SK-N-SH (cell line): ENCODE data around the gene LIMA1. TPM values are rescaled to one million over a fixed set of nuclear protein-coding genes. Genes with fewer than 3 reads are reported as not detected.

Source experiments
- CTCF ChIA-PET: fragments of 300-600, 350-600 bp; formaldehyde crosslinking; extraction: SDS; loops from one replicate; lab custom pipeline; 2021; lab: Yijun Ruan, JAX
- POLR2A ChIA-PET: fragments of 350-600 bp; sonication (Branson Sonifier 250); formaldehyde crosslinking; extraction: SDS; loops from one replicate; lab custom pipeline; 2020; ENCODE audit warnings: antibody characterized with exemption, inconsistent platforms; lab: Yijun Ruan, JAX
- DNase-seq: peaks from one replicate; pipeline ENCODE4 v3.0.0; 2012
- H2AFZ ChIP-seq: fragments of 200-600 bp; sonication (generic); 2 replicates; pipeline ENCODE4 v1.8.1; 2016; ENCODE audit warnings: antibody characterized with exemption, mild to moderate bottlenecking, low read depth
- H3F3A ChIP-seq: fragments of 200-600 bp; sonication (generic); replicated peaks from 2 replicates; pipeline ENCODE3; 2016; ENCODE audit warnings: antibody characterized with exemption, mild to moderate bottlenecking; ENCODE audit not compliant: insufficient read depth
- H3K27ac ChIP-seq, 2 experiments: fragments of 200-500 bp in 1 of 2; fragments of 200-600 bp in 1 of 2; sonication (Bioruptor generic) in 1 of 2; sonication (generic), shearing (Covaris generic) in 1 of 2; 2 replicates each; pipeline versions ENCODE4 v1.5.1 to v1.6.1; 2014 to 2016; ENCODE audit warnings: low read depth in 2 of 2, inconsistent platforms in 1 of 2, low read length in 1 of 2, mild to moderate bottlenecking in 1 of 2, mixed read lengths in 1 of 2
- H3K27me3 ChIP-seq: fragments of 200-600 bp; sonication (generic), shearing (Covaris generic); 2 replicates; pipeline ENCODE4 v1.6.1; 2016; ENCODE audit warnings: mixed run types; ENCODE audit not compliant: insufficient read depth
- H3K36me3 ChIP-seq, 2 experiments: fragments of 200-500 bp in 1 of 2; fragments of 200-600 bp in 1 of 2; sonication (Bioruptor generic) in 1 of 2; sonication (generic) in 1 of 2; replicated peaks in 1 of 2; 2 replicates each; pipeline versions ENCODE3 to v1.5.1; 2014 to 2016; ENCODE audit warnings: low read length in 1 of 2, mild to moderate bottlenecking in 1 of 2; ENCODE audit not compliant: insufficient read depth in 2 of 2, control insufficient read depth in 1 of 2
- H3K4me1 ChIP-seq, 2 experiments: fragments of 200-500 bp in 1 of 2; fragments of 200-600 bp in 1 of 2; sonication (Bioruptor generic) in 1 of 2; sonication (generic), shearing (Covaris generic) in 1 of 2; 2 replicates each; pipeline versions ENCODE4 v1.5.1 to v1.6.1; 2014 to 2016; ENCODE audit warnings: low read depth in 1 of 2, low read length in 1 of 2, mixed run types in 1 of 2; ENCODE audit not compliant: insufficient read depth in 2 of 2, control insufficient read depth in 1 of 2
- H3K4me2 ChIP-seq: fragments of 200-600 bp; sonication (generic), shearing (Covaris generic); 2 replicates; pipeline ENCODE4 v1.6.1; 2017; ENCODE audit warnings: mixed run types
- H3K4me3 ChIP-seq, 2 experiments: fragments of 200-500 bp in 1 of 2; fragments of 200-600 bp in 1 of 2; sonication (Bioruptor generic) in 1 of 2; sonication (generic), shearing (Covaris generic) in 1 of 2; 2 replicates each; pipeline versions ENCODE4 v1.5.1 to v1.8.1; 2014 to 2016; ENCODE audit warnings: low read depth in 2 of 2, inconsistent platforms in 1 of 2, low read length in 1 of 2, mild to moderate bottlenecking in 1 of 2, mixed read lengths in 1 of 2, moderate library complexity in 1 of 2
- H3K79me2 ChIP-seq: fragments of 200-600 bp; sonication (generic); 2 replicates; pipeline ENCODE4 v1.8.1; 2017; ENCODE audit warnings: mild to moderate bottlenecking; ENCODE audit not compliant: insufficient read depth
- H3K9ac ChIP-seq: fragments of 200-600 bp; sonication (generic); 2 replicates; pipeline ENCODE4 v1.6.1; 2017; ENCODE audit warnings: mixed run types
- H3K9me2 ChIP-seq: fragments of 200-600 bp; sonication (generic); 2 replicates; pipeline ENCODE4 v1.6.1; 2017; ENCODE audit warnings: mixed run types
- H3K9me3 ChIP-seq: fragments of 200-600 bp; sonication (generic); 2 replicates; pipeline ENCODE4 v1.6.1; 2017; ENCODE audit warnings: mixed run types, mild to moderate bottlenecking, moderate library complexity
- H4K20me1 ChIP-seq: fragments of 200-600 bp; sonication (generic); 2 replicates; pipeline ENCODE4 v1.6.1; 2017; ENCODE audit warnings: mild to moderate bottlenecking, mixed run types; ENCODE audit not compliant: insufficient read depth
- CHD2 ChIP-seq: fragments of 150-350 bp; IDR thresholded peaks from 2 replicates; pipeline ENCODE4 v1.6.1; 2018; ENCODE audit warnings: low read length; ENCODE audit not compliant: partially characterized antibody
- ELF1 ChIP-seq: IDR thresholded peaks from 2 replicates; pipeline ENCODE4 v1.4.0; 2012
- EP300 ChIP-seq, 2 experiments: IDR thresholded peaks; 2 replicates each; pipeline versions ENCODE4 v1.4.0 to v1.6.1; 2012; ENCODE audit warnings: borderline replicate concordance in 1 of 2, low read depth in 1 of 2, low read length in 1 of 2
- EZH2phosphoT487 ChIP-seq: fragments of 200-600 bp; sonication (generic); IDR thresholded peaks from 2 replicates; pipeline ENCODE4 v1.6.1; 2017; ENCODE audit warnings: low read depth, mixed run types, mild to moderate bottlenecking, antibody characterized with exemption, moderate library complexity, borderline replicate concordance
- FOXJ3 ChIP-seq: sonication (generic); formaldehyde crosslinking; IDR thresholded peaks from 2 replicates; pipeline ENCODE4 v1.5.1; 2020; ENCODE audit warnings: mild to moderate bottlenecking, missing genetic modification reagents
- FOXM1 ChIP-seq: IDR thresholded peaks from 2 replicates; pipeline ENCODE4 v1.4.0; 2012; ENCODE audit warnings: low read depth, mild to moderate bottlenecking
- GABPA ChIP-seq: IDR thresholded peaks from 2 replicates; pipeline ENCODE4 v1.4.0; 2012; ENCODE audit warnings: low read depth, mild to moderate bottlenecking
- GATA2 ChIP-seq: sonication (generic); formaldehyde crosslinking; IDR thresholded peaks from 2 replicates; pipeline ENCODE4 v1.5.0; 2020; ENCODE audit warnings: mild to moderate bottlenecking, missing genetic modification reagents
- JUND ChIP-seq: IDR thresholded peaks from 2 replicates; pipeline ENCODE4 v1.4.0; 2012
- MEF2A ChIP-seq: IDR thresholded peaks from 2 replicates; pipeline ENCODE4 v1.4.0; 2012; ENCODE audit warnings: low read depth, borderline replicate concordance
- NFIC ChIP-seq: IDR thresholded peaks from 2 replicates; pipeline ENCODE4 v1.4.0; 2012; ENCODE audit warnings: borderline replicate concordance
- RAD21 ChIP-seq: IDR thresholded peaks from 2 replicates; pipeline ENCODE4 v1.6.1; 2012; ENCODE audit warnings: mild to moderate bottlenecking, low read length
- RFX5 ChIP-seq: IDR thresholded peaks from 2 replicates; pipeline ENCODE4 v1.6.1; 2012; ENCODE audit warnings: mild to moderate bottlenecking, improper control_type of control experiment, low read length
- RXRA ChIP-seq: IDR thresholded peaks from 2 replicates; pipeline ENCODE4 v1.4.0; 2012; ENCODE audit warnings: low read depth, mild to moderate bottlenecking, borderline replicate concordance
- SIN3A ChIP-seq: IDR thresholded peaks from 2 replicates; pipeline ENCODE4 v1.6.1; 2012; ENCODE audit warnings: low read depth, mild to moderate bottlenecking, low read length, moderate library complexity, borderline replicate concordance
- SMC3 ChIP-seq: IDR thresholded peaks from 2 replicates; pipeline ENCODE4 v1.6.1; 2012; ENCODE audit warnings: low read depth, low read length, improper control_type of control experiment
- polyA plus RNA-seq, 3 experiments: library from polyadenylated mRNA; depleted of rRNA; stranded (reverse); fragments of >200 nt; gene quantifications; 2 replicates each; pipeline ENCODE4 v1.2.3, GENCODE V29; 2012
- TF ChIP-seq, protein P1 (sequence below): fragments of 150-350 bp; IDR thresholded peaks from 2 replicates; pipeline ENCODE4 v1.6.1; 2016; ENCODE audit warnings: mild to moderate bottlenecking, low read depth, low read length
- TF ChIP-seq, protein P2 (sequence below): IDR thresholded peaks from 2 replicates; pipeline ENCODE4 v1.4.0; 2012; ENCODE audit warnings: low read depth
- TF ChIP-seq, protein P3 (sequence below): fragments of 150-350 bp; IDR thresholded peaks from 2 replicates; pipeline ENCODE4 v1.6.1; 2017; ENCODE audit warnings: antibody characterized with exemption, low read length, low read depth, borderline replicate concordance
- TF ChIP-seq, protein P4 (sequence below): IDR thresholded peaks from 2 replicates; pipeline ENCODE4; 2012
- TF ChIP-seq, protein P5 (sequence below): IDR thresholded peaks from 2 replicates; pipeline ENCODE4 v1.4.0; 2012; ENCODE audit warnings: low read depth, borderline replicate concordance
- TF ChIP-seq, protein P6 (sequence below): fragments of 200-600 bp; sonication (generic); IDR thresholded peaks from 2 replicates; pipeline ENCODE4 v1.6.1; 2017; ENCODE audit warnings: antibody characterized with exemption, mild to moderate bottlenecking, moderate library complexity

Gene LIMA1
- polyA plus RNA-seq, 1 of the 3 experiments (the other 2 are of a cell fraction): 96.6 TPM

DNA sequence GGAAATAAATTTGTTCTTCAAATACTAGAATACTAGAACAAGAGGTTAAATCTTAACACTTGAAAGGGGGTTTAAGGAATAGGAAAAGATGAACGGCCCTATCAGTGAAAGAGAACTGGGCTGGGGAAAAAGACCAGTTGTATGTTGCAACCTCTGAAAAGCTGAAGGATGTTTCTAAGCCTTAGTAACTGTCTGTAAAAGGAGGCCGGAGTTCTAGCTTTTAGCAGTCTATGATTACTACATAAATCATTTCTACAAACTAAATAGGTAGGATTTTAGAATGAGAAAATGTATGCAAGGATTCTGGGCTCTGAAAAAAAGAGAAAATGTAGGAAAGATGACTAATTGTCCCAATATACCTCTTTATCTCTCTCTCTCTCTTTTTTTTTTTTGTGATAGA, 121.1 kb downstream of the LIMA1 start (continued):
- TF ChIP-seq, protein P1, sequence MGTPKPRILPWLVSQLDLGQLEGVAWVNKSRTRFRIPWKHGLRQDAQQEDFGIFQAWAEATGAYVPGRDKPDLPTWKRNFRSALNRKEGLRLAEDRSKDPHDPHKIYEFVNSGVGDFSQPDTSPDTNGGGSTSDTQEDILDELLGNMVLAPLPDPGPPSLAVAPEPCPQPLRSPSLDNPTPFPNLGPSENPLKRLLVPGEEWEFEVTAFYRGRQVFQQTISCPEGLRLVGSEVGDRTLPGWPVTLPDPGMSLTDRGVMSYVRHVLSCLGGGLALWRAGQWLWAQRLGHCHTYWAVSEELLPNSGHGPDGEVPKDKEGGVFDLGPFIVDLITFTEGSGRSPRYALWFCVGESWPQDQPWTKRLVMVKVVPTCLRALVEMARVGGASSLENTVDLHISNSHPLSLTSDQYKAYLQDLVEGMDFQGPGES: no peak
- TF ChIP-seq, protein P2, sequence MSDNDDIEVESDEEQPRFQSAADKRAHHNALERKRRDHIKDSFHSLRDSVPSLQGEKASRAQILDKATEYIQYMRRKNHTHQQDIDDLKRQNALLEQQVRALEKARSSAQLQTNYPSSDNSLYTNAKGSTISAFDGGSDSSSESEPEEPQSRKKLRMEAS: no peak
- TF ChIP-seq CHD2 (no peak), SIN3A (no peak), FOXM1 (no peak)

DNA sequence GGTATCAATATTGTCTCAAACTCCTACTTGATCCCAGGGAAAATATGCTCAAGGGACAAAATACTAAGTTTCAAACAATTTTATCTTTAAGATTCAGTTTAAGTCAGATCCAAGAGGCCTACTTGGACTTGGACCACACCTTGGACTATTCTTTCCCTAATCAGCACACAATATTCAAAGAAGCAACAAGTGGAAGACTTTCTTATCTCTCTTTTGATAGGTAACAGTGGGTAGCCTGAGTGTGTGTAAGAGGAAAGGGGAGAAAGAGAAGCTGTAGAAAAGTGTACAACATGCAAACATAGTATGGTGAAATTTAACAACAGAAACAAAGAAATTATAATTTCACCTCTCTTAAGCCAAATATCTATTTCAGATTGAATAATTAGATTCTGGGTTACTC, 122.7 kb downstream of the LIMA1 start:
- no peak for DNase-seq
- peaks cover 98% of the 10 kb centered on the region for H3K79me2 ChIP-seq
- H3K9me2 ChIP-seq: no peaks in the 10 kb centered on the region
- H3K9ac ChIP-seq: no peak overlapping the region
- no peak overlapping the region for H3K4me2 ChIP-seq
- H3K4me3 ChIP-seq: no peak overlapping the region
- TF ChIP-seq ELF1 (no peak), SMC3 (no peak), FOXM1 (no peak), MEF2A (no peak), JUND (no peak), RFX5 (no peak), RAD21 (no peak), EP300 (IDR thresholded peaks at IDR 0.05; ENCODE audit: borderline replicate concordance in 1 of 2, low read depth in 1 of 2, low read length in 1 of 2) (no peak), GATA2 (CRISPR knock-in tag) (no peak), FOXJ3 (CRISPR knock-in tag) (no peak), GABPA (no peak), RXRA (no peak), EZH2phosphoT487 (no peak), SIN3A (no peak), NFIC (no peak), CHD2 (no peak)
- TF ChIP-seq, protein P3, sequence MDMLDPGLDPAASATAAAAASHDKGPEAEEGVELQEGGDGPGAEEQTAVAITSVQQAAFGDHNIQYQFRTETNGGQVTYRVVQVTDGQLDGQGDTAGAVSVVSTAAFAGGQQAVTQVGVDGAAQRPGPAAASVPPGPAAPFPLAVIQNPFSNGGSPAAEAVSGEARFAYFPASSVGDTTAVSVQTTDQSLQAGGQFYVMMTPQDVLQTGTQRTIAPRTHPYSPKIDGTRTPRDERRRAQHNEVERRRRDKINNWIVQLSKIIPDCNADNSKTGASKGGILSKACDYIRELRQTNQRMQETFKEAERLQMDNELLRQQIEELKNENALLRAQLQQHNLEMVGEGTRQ: no peak
- TF ChIP-seq, protein P4, sequence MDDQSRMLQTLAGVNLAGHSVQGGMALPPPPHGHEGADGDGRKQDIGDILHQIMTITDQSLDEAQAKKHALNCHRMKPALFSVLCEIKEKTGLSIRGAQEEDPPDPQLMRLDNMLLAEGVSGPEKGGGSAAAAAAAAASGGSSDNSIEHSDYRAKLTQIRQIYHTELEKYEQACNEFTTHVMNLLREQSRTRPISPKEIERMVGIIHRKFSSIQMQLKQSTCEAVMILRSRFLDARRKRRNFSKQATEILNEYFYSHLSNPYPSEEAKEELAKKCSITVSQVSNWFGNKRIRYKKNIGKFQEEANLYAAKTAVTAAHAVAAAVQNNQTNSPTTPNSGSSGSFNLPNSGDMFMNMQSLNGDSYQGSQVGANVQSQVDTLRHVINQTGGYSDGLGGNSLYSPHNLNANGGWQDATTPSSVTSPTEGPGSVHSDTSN: no peak
- TF ChIP-seq, protein P5, sequence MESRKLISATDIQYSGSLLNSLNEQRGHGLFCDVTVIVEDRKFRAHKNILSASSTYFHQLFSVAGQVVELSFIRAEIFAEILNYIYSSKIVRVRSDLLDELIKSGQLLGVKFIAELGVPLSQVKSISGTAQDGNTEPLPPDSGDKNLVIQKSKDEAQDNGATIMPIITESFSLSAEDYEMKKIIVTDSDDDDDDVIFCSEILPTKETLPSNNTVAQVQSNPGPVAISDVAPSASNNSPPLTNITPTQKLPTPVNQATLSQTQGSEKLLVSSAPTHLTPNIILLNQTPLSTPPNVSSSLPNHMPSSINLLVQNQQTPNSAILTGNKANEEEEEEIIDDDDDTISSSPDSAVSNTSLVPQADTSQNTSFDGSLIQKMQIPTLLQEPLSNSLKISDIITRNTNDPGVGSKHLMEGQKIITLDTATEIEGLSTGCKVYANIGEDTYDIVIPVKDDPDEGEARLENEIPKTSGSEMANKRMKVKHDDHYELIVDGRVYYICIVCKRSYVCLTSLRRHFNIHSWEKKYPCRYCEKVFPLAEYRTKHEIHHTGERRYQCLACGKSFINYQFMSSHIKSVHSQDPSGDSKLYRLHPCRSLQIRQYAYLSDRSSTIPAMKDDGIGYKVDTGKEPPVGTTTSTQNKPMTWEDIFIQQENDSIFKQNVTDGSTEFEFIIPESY: no peak
- TF ChIP-seq, protein P6, sequence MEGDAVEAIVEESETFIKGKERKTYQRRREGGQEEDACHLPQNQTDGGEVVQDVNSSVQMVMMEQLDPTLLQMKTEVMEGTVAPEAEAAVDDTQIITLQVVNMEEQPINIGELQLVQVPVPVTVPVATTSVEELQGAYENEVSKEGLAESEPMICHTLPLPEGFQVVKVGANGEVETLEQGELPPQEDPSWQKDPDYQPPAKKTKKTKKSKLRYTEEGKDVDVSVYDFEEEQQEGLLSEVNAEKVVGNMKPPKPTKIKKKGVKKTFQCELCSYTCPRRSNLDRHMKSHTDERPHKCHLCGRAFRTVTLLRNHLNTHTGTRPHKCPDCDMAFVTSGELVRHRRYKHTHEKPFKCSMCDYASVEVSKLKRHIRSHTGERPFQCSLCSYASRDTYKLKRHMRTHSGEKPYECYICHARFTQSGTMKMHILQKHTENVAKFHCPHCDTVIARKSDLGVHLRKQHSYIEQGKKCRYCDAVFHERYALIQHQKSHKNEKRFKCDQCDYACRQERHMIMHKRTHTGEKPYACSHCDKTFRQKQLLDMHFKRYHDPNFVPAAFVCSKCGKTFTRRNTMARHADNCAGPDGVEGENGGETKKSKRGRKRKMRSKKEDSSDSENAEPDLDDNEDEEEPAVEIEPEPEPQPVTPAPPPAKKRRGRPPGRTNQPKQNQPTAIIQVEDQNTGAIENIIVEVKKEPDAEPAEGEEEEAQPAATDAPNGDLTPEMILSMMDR: no peak
- 0 out of 4 replicates have a peak, but pooled peaks cover 0 to 1% of the 10 kb centered on the region in 2 experiments for H3K4me1 ChIP-seq
- H3K27ac ChIP-seq: no peak overlapping the region
- H3K27me3 ChIP-seq: no peaks in the 10 kb centered on the region
- ChIA-PET CTCF (interaction anchor here (0.9 kb wide), 1 partner anchor 28 kb away, joined by 4 read pairs; no protein-coding TSS in a partner anchor), POLR2A (interaction anchor here (0.7 kb wide), 1 partner anchor 32 kb away, joined by 3 read pairs; no protein-coding TSS in a partner anchor)
- no peaks in the 10 kb centered on the region for H3K9me3 ChIP-seq
- H3K36me3 ChIP-seq: no peaks in the 10 kb centered on the region
- H2AFZ ChIP-seq: no peak overlapping the region
- peaks cover 15% of the 10 kb centered on the region for H3F3A ChIP-seq
- peaks cover 22% of the 10 kb centered on the region for H4K20me1 ChIP-seq
